Cardiac muscle cell (in vitro differentiated cells and primary cell): Measurements from ENCODE around the gene ACSS3. TPM values are rescaled to one million over a fixed set of nuclear protein-coding genes. Genes with fewer than 3 reads are reported as not detected.
A peak's percentile ranks its signal among the peaks of the same experiment; 100 is the strongest.

Source experiments
- DNase-seq, 2 donors: peaks; one replicate each; pipeline versions ENCODE4 v3.0.0 to v3.0.0-alpha.2; 2010 to 2017; ENCODE audit warnings: low read depth in 1 of 2, low spot score in 1 of 2
- H3K27ac ChIP-seq: fragments of 200-600 bp; sonication (generic); 2 replicates; pipeline ENCODE4 v1.5.1; 2016
- H3K27me3 ChIP-seq: fragments of 200-600 bp; sonication (generic); 2 replicates; pipeline ENCODE4 v1.6.0; 2016; ENCODE audit warnings: control low read depth
- H3K36me3 ChIP-seq: fragments of 200-600 bp; sonication (generic); 2 replicates; pipeline ENCODE4 v1.5.1; 2016; ENCODE audit warnings: control low read depth
- H3K4me1 ChIP-seq: fragments of 200-600 bp; sonication (generic); 2 replicates; pipeline ENCODE4 v1.8.1; 2017; ENCODE audit warnings: low read depth, mild to moderate bottlenecking, mixed run types
- H3K4me3 ChIP-seq: fragments of 200-600 bp; sonication (generic); 2 replicates; pipeline ENCODE4 v1.5.1; 2016; ENCODE audit warnings: mild to moderate bottlenecking
- H3K9me3 ChIP-seq: fragments of 200-600 bp; sonication (generic); 2 replicates; pipeline ENCODE4 v1.5.1; 2017; ENCODE audit warnings: low read depth, mild to moderate bottlenecking, control low read depth
- polyA plus RNA-seq: library from polyadenylated mRNA; unstranded; fragments of >200 nt; fragmentation: Nextera tagmentation; extraction: Ambion mirVana; gene quantifications from 2 replicates; pipeline ENCODE4 v1.2.1, GENCODE V29; 2016
- total RNA-seq: library from RNA; depleted of rRNA; stranded (reverse); fragments of >200 nt; gene quantifications from 2 replicates; pipeline ENCODE4 v1.2.3, GENCODE V29; 2016
- TF ChIP-seq, protein P1 (sequence below): IDR thresholded peaks from 2 replicates; pipeline ENCODE4 v1.5.1; 2012; ENCODE audit warnings: low read depth, mild to moderate bottlenecking, low read length

Gene ACSS3
- total and polyA plus RNA-seq, 2 experiments from 2014 or later, result 15.9 to 32.4 TPM

DNA sequence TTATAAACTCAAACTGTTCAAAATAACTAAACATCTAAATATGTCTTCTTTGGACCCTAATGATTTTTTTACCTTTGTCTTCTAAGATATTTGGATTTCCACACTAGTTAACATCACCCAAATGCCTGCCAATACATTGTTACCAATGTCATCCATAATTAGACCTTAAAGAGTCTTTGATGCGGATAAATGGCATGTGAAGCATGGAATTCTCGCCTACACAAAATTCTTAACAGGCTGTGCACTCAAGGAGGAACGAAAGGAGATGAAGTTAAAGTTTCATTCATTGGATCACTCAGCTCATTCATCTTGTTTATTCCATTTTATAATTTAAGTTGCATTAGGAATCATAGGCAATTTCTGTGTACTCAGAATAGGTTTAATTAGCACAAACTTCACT is 219.7 kb downstream of the ACSS3 start:
- no peak overlapping the region for H3K27ac ChIP-seq
- H3K4me1 ChIP-seq, result peaks cover 14% of the 10 kb centered on the region
- H3K9me3 ChIP-seq, result no peaks in the 10 kb centered on the region
- TF ChIP-seq, protein P1, sequence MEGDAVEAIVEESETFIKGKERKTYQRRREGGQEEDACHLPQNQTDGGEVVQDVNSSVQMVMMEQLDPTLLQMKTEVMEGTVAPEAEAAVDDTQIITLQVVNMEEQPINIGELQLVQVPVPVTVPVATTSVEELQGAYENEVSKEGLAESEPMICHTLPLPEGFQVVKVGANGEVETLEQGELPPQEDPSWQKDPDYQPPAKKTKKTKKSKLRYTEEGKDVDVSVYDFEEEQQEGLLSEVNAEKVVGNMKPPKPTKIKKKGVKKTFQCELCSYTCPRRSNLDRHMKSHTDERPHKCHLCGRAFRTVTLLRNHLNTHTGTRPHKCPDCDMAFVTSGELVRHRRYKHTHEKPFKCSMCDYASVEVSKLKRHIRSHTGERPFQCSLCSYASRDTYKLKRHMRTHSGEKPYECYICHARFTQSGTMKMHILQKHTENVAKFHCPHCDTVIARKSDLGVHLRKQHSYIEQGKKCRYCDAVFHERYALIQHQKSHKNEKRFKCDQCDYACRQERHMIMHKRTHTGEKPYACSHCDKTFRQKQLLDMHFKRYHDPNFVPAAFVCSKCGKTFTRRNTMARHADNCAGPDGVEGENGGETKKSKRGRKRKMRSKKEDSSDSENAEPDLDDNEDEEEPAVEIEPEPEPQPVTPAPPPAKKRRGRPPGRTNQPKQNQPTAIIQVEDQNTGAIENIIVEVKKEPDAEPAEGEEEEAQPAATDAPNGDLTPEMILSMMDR, result no peak
- no peak for DNase-seq
- H3K4me3 ChIP-seq, result no peak overlapping the region
- no peaks in the 10 kb centered on the region for H3K27me3 ChIP-seq
- peaks cover 3% of the 10 kb centered on the region for H3K36me3 ChIP-seq

DNA sequence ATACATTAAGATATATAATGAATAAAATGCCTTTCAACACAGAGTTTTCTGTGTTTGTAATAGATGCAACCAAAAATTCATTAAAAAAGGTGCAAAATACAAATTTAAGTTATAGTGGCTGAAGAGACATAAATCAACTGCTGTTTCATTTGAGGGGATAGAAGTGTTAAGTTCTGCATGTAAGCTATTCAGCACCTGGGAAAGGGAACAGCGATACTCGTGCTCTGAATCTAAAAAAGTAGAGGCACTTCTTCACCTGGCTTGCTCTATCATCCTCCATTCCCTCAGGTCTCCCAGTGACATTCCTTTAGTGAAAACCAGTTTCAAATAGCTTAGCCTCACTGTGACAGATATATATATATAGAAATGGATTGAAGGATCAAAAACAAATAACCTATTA is 222.6 kb downstream of the ACSS3 start:
- H3K4me3 ChIP-seq, result no peak overlapping the region
- H3K9me3 ChIP-seq, result no peaks in the 10 kb centered on the region
- peaks cover 14% of the 10 kb centered on the region for H3K4me1 ChIP-seq
- peak; percentile 10 to 43 for DNase-seq
- TF ChIP-seq, protein P1, result no peak
- H3K36me3 ChIP-seq, result no peaks in the 10 kb centered on the region
- H3K27me3 ChIP-seq, result no peaks in the 10 kb centered on the region
- no peak overlapping the region for H3K27ac ChIP-seq

DNA sequence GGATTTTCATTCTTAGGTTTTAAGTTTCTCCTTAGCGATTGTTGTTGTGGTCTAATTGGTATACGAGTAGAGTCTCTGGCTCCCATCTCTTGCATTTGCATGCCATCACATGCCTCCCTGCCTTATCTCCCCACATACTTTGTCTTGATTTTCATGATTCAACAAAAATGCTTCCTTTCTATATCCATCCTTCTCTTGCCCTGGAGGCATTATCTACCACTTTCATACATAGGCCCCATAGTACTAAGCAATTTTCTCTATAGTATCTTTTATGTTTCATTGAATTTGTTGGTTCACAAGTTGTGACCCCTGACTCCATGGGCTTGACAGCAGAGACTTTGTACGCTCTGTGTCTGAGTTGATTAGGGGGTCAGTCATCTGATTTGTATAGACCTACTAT is 226.1 kb downstream of the ACSS3 start:
- Histone ChIP-seq H3K9me3 (no peaks in the 10 kb centered on the region), H3K4me1 (no peaks in the 10 kb centered on the region), H3K36me3 (no peaks in the 10 kb centered on the region), H3K27me3 (no peaks in the 10 kb centered on the region), H3K27ac (no peak overlapping the region), H3K4me3 (no peak overlapping the region)
- TF ChIP-seq, protein P1, result no peak
- DNase-seq, result no peak

Other genes with a start within 250 kb of the ACSS3 start
- gene LIN7A, start 140.1 kb upstream of the ACSS3 start, total RNA-seq, result 5.9 and 10.3 TPM in 2 replicates
- gene LIN7A, start 140.1 kb upstream of the ACSS3 start, polyA plus RNA-seq, result 3.0 and 9.2 TPM in 2 replicates